Activated CD8-positive, alpha-beta memory T cell treated with anti-CD3 and anti-CD28 coated beads for 36 hours (primary cell): ENCODE data around the gene HMCN2. TPM values are rescaled to one million over a fixed set of nuclear protein-coding genes. Genes with fewer than 3 reads are reported as not detected.
"Not testable (repeated sequence)": the region's sequence is repeated elsewhere in the genome, so short reads cannot be mapped to it uniquely, and the experiment has no call there.

Experiments
- CTCF ChIA-PET: fragments of 350-600 bp; sonication (Branson Sonifier 250); formaldehyde crosslinking; loops from one replicate; lab custom pipeline; 2021; ENCODE audit warnings: antibody characterized with exemption; lab: Charles Lee
- POLR2A ChIA-PET: fragments of 350-600 bp; sonication (Branson Sonifier 250); formaldehyde crosslinking; loops from one replicate; lab custom pipeline; 2021; ENCODE audit warnings: antibody characterized with exemption; lab: Charles Lee
- total RNA-seq, 2 experiments: library from RNA; stranded (reverse); gene quantifications; one replicate each; pipeline ENCODE4 v1.2.3, GENCODE V29; 2021

The HMCN2 gene
- total RNA-seq, 2 experiments from 2014 or later: not detected

DNA sequence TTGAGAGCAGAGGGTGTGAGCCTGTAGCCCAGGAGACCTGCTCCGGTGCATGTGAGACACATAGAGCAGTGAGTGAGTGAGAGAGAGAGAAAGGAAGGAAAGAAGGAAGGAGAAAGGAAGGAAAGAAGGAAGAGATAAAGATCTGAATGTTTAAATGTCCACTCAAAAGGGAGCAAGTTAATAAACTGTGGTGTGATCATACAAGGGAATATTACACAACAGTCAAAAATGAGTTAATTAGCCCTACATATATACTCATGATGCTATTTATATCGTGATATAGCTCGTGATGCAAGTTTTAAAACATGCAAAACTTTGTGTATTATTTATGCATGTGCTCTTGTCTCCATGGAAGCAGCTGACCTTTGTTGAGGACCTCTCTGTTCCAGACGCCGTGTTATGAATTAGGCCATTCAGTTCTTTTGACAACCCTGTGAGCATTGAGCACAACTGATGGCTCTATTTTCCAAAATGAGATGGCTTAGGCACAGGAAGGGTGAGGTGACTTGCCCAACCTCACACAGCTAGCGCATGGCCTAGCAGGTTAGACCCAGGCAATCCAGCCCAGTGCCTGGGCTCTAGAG lies 70.6 kb downstream of the HMCN2 start:
- ChIA-PET CTCF (interaction anchor here (1.6 kb wide), 1 partner anchor 17 kb away, joined by 3 read pairs; no protein-coding TSS in a partner anchor), POLR2A (no interaction called here)

DNA sequence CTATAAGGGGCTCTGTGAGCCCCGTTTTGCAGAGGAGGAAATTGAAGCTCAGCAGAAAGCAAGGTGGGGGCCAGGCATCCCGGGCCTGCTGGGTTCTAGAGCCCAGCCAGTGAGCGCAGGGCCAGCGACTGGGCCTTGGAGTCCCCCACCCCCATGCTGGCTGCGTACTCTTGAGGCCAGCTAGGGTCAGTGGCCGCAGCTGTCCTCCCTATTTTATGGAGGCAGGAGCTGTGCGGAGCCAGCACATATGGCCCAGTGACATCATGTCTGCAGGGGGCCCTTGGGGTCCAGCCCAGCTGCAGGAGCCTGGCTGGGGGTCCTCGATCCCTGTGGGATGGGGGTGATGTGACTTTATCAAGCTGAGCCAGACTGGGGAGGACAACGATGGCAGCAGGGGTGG lies 71.3 kb downstream of the HMCN2 start:
- ChIA-PET POLR2A (no interaction called here), CTCF (interaction anchor here (1.6 kb wide), 1 partner anchor 16 kb away, joined by 3 read pairs; no protein-coding TSS in a partner anchor)

DNA sequence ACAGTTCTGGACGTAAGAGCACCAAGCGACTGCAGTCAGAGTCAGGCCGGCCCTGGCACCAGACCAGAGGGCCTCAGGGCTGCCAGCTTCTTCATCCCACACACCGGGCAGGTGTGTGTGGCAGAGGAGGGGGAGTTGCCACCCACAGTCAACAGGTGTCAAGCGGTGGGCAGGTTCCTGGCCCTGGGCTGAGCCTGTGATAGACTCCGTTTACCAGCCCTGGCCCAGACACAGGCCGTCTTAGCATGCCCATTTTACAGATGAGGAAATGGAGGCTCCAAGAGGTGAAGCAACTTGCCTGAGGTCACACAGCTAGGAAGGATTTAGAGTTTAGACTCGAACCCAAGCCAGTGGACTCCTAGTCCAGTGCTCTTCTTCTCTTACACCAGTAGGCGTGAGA lies 71.8 kb downstream of the HMCN2 start:
- POLR2A ChIA-PET: no interaction called here
- CTCF ChIA-PET: interaction anchor here (1.6 kb wide), 1 partner anchor 16 kb away, joined by 3 read pairs; no protein-coding TSS in a partner anchor

DNA sequence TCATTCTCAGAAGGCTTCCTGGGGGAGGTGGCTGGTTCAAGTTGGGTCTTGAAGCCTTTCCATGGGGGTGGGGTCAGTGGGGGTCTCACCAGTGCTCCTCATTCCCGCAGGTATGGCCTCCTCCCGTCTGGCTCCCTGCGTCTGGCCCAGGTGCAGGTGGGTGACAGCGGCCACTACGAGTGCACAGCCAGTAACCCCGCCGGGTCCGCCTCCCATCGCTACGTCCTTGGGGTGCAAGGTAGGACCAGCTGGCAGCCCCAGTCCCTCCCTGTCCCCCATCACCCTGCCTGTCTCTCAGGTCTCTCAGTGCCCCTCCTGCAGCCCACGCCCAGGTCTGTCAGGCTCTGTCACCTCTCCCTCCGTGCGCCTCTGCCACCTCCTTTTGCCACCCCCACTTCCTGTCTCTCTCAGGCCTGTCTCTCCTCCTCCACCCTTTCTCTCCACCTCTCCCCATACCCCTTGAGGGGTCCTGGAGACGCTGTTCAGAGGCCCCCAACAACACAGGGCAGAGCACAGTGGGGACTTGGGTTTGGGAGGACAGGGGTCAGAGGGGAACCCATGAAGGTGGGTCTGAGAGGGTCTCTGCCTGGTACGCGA lies 72.3 kb downstream of the HMCN2 start:
- CTCF ChIA-PET: no interaction called here

DNA sequence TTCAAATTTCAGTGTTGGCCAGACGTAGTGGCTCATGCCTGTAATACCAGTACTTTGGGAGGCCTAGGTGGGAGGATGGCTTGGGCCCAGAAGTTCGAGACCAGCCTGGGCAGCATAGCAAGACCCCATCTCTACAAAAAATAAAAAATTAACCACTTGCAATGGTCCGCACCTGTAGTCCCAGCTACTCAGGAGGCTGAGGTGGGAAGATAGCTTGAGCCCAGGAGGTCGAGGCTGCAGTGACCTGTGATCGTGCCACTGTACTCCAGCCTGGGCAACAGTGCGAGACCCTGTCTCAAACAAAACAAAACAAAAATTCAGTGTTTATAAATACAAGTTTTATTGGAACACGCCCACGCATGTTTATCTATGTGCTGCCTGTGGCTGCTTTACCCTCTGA lies 73.3 kb downstream of the HMCN2 start:
- CTCF ChIA-PET, POLR2A ChIA-PET: not testable (repeated sequence)

More for the DNA sequence above, 72.3 kb downstream of the HMCN2 start:
- POLR2A ChIA-PET: no interaction called here

DNA sequence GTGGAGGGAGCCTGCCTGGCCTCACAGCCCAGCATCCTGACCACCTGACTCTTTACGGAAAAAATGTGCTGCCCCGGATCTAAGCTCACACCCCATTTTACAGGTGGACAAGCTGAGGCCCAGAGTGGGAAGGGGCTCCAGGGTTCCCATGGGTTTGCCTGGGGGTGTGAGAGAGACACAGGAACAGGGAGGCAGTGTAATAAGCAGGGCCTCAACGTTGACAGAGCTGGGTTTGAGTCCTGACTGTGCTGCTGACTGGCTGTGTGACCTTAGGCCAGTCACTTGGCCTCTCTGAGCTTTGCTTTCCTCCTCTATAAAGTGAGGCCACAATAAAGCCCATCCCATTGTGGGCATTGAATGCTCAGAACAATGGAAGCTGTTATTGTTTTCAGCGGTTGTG lies 73.7 kb downstream of the HMCN2 start:
- POLR2A ChIA-PET: no interaction called here

DNA sequence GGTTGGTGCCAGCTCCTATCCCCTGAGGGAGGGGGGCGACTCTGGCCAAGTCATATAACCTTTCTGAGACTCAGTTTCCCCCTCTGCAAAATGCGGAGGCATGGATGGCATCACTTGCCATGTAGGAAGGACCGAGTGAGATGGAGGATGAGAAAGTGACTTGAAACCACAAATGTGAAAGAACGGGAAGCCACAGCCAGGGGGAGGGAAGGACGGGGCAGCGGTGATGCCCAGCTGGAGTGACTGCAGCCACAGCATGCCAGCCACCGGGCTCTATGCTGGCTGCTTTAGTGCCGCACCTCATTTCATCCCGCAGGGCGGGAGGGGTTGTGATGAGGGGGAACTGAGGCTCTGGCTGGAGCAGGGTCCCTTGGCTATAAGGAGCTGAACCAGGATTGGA lies 74.5 kb downstream of the HMCN2 start:
- ChIA-PET CTCF (no interaction called here), POLR2A (no interaction called here)

More for the DNA sequence above, 73.7 kb downstream of the HMCN2 start:
- CTCF ChIA-PET: no interaction called here

DNA sequence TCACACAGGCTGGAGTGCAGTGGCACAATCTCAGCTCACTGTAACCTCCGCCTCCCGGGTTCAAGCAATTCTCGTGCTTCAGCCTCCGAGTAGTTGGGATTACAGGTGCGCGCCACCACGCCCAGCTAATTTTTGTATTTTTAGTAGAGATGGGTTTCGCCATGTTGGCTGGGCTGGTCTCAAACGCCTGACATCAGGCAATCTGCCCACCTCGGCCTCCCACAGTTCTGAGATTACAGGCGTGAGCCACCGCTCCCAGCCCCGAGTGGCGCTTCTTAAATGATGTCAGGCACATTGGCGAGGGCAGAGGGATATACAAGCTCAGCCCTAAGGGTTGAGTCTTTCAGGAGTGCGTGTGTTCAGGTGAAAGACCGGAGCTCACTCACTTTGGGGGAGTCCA lies 75.0 kb downstream of the HMCN2 start:
- POLR2A ChIA-PET, CTCF ChIA-PET: not testable (repeated sequence)

DNA sequence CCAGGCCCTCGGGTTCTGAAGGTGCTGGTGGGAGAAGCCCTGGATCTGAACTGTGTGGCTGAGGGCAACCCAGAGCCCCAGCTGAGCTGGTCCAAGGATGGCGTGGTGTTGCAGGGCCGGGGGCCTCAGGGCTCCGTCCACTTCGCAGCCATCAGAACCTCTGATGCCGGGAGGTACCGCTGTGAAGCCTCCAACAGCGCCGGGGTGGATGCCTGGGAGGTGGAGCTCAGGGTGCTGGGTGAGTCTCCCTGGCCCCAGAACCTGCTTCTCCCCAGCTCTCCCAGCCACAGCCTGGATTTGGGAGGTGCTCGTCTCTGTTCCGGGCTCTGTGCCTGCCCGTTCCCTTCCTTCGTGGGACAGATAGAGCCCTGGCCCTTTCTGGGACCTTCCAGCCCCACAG lies 75.6 kb downstream of the HMCN2 start:
- ChIA-PET CTCF (no interaction called here), POLR2A (no interaction called here)

DNA sequence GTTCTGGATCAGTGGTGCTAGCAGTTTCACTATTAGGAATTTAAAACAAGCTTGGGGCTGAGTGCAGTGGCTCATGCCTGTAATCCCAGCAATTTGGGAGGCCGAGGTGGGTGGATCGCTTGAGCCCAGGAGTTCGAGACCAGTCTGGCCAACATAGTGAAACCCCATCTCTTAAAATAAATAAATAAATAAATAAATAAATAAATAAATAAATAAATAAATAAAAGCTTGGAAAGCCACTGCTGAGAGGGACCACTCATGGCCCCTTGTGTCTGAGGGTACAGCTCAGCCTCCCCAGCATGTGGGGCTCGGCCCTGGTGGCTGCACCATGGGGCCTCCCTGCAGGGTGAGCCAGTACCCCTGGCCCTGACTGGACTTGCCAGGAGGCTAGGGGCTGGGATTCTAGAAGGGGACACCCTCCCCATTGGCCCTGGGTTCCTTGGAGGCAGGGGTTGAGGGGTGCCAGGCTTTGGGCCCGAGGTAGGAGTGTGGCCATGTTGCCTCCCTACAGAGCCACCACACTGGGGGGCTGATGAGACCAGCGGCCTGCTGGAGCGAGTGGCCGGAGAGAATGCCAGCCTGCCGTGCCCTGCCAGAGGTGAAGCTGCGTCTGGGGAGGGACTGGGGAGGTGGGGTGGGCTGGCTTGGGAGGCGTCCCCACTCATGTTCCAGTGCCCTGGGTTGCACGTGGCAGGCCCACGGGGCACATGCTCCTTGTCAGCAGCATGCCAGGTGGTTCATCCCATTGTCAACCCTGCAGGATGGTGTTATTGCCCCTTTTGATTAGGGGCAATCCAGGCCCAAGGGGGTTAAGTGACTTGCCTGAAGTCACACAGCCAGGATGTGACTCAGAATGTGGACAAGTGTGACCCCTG lies 76.5 kb downstream of the HMCN2 start:
- POLR2A ChIA-PET: no interaction called here
- CTCF ChIA-PET: interaction anchor here (0.5 kb wide), 1 partner anchor 235 kb away, joined by 3 read pairs; no protein-coding TSS in a partner anchor

DNA sequence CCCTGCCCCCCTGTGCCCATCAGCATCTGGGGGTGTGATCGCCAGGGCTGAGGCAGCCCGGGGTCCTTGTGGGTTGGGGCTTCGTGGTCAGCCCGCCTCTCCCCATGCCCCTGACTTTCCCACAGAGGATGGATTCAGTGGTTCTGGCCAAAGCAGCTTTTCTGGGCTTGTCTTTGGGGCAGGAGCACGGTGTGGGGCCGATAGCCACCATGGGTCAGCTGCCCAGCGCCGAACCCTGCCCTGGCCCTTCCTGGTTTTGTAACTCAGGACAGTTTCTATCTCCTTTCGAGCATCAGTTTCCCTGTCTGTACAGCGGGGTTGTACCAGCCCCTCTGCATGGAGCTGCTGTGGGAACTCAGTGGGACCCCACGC lies 77.1 kb downstream of the HMCN2 start:
- POLR2A ChIA-PET: no interaction called here
- CTCF ChIA-PET: interaction anchor here (0.5 to 0.6 kb wide), 2 partner anchors 233 to 236 kb away, joined by 3 read pairs; no protein-coding TSS in a partner anchor

DNA sequence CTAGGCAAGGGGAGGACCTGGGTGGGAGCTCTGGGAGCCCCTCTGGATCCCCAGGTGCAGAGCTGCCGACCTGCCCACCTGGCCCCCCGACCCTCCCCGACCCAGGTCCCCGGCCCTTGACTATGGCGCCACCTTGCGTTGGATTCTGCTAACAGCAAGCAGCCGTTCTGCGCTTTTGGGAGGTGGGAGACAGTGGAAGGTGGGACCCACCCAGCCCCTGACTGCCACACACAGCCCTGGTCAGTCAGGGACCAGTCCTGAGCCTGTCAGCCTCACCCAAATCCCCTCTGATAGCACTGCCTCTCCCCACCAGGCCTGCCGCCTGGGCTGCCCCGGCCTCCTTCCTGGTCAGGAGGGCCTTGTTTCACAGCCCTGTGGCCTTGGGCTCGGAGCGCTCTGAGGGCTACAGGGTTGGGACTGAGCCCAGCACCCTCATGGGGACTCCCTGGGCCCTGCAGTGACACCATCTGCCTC lies 77.9 kb downstream of the HMCN2 start:
- ChIA-PET CTCF (interaction anchor here (0.6 to 0.9 kb wide), 2 partner anchors 97 to 234 kb away, joined by 3 to 4 read pairs; no protein-coding TSS in a partner anchor), POLR2A (no interaction called here)

DNA sequence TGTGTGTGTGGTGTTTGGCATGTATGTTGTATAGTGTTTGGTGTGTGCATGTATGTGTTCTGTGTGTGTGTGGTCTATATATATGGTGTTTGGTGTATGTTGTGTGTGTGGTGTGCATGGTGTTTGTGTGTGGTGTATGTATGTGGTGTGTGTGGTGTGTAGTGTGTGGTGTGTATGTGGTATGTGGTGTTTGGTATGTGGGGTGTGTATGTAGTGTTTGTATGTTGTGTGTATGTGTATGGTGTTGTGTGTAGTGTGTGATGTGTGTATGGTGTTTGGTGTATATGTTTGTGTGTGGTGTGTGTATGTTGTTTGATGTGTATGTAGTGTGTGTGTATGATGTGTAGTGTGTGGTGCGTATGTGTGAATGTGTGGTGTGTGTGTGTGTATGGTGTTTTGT lies 78.8 kb downstream of the HMCN2 start:
- ChIA-PET CTCF (interaction anchor here (0.9 kb wide), 1 partner anchor 98 kb away, joined by 4 read pairs; no protein-coding TSS in a partner anchor), POLR2A (no interaction called here)

DNA sequence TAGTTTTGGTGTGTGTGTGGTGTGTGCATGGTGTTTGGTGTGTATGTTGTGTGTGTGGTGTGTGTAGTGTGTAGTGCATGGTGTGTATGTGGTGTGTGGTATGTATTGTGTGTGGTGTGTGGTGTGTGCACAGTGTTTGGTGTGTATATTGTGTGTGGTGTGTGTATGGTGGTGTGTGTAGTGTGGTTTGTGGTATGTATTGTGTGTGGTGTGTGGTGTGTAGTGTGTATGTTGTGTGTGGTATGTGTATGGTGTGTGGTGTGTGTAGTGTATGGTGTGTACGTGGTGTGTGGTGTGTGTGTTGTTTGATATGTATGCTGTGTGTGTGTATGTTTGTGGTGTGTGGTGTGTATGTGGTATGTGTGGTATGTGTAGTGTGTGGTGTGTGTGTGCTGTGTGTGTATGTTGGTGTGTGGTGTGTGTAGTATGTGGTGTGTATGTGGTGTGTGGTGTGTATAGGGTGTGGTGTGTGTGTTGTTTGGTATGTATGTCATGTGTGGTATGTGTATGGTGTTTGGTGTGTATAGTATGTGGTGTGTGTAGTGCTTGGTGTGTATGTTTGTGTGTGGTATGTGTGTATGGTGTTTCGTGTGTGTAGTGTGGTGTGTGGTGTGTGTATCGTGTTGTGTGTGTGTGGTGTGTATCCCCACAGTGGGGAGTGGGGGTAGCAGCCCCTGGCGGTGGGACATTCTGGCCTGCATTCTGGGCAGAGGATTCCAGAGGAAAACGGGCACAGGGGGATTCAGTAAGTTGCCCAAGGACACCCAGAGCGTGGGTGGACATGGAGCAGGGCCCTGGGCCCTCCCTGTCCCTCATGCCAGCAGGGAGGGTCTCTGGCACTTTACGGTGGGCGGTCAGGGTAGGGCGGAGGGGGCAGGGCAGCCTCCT lies 79.7 kb downstream of the HMCN2 start:
- CTCF ChIA-PET: no interaction called here
- POLR2A ChIA-PET: no interaction called here

DNA sequence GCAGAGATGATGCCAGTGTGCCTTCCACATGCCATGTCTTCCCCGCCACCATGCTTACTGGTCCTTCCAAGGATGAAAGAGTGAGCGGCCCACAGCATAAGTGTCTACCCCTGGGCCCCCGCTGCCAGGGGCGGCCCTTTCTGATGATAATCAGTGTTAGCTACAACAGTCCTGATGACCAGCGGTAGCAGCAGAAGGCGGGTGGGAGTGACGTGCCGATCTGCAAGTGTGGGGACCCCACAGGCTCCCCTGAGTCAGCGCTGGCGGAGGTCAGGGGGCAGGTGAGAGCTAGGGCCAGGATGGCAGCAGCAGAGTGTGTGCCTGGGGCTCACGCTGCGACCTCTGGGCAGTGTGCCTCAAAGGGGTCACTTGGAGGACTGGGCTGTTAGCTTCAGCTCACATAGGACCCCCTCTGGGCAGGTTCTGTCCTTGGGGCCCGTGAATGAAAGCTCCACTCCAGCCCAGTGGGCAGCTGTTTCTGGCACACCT lies 80.4 kb downstream of the HMCN2 start:
- ChIA-PET CTCF (no interaction called here), POLR2A (no interaction called here)

DNA sequence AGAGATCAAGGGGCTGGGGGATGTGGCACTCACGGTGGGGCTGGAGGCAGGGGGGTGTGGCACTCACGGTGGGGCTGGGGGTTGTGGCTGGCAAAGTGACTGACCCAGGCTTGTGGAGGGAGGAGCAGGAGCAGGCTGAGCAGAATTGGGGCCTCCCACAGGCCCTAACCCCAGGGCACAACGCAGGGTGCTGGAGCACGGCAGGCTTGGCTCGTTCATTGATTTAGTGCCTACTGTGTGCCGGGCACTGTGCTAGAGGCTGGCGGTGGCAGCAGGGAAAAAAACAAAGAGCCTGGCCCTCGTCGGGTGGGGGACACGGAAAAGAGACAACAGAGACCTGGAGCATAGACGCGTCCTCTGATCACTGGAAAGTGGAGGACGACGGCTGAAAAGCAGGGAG lies 80.9 kb downstream of the HMCN2 start:
- ChIA-PET CTCF (no interaction called here), POLR2A (no interaction called here)

DNA sequence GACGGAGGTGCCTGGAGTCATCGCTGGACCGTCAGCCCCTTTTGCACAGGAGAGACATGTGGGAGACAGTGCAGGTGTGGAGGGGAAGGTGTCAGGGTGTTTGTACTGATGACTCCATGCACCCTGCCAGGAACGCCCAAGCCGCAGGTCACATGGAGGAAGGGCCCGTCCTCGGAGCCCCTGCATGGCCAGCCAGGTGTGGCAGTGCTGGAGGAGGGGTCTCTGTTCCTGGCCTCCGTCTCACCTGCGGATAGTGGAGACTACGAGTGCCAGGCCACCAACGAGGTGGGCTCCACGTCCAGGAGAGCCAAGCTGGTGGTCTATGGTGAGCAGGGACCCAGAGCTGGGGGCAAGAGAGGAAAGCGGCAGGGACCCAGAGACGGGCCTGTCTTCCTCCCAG lies 81.5 kb downstream of the HMCN2 start:
- CTCF ChIA-PET: no interaction called here
- POLR2A ChIA-PET: no interaction called here

DNA sequence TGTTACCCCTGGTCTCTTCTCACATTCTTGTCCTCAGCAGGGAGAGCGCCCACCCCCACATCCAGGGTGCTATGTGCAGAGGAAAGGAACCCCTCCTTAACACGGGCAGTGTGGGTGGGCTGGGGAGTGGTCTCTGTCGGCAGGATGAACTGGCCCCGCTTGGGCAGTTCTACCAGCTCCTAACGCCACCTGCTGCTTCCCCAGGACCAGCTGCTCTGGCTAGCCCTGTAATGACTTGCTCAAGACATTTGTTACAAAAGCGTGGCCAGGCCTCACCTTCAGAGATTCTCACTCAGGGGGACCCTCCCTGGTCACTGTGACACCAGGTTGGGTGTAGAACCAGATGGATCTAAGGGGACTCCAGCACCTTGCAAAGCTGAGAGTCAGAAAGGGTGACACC lies 82.4 kb downstream of the HMCN2 start:
- CTCF ChIA-PET: no interaction called here
- POLR2A ChIA-PET: no interaction called here

DNA sequence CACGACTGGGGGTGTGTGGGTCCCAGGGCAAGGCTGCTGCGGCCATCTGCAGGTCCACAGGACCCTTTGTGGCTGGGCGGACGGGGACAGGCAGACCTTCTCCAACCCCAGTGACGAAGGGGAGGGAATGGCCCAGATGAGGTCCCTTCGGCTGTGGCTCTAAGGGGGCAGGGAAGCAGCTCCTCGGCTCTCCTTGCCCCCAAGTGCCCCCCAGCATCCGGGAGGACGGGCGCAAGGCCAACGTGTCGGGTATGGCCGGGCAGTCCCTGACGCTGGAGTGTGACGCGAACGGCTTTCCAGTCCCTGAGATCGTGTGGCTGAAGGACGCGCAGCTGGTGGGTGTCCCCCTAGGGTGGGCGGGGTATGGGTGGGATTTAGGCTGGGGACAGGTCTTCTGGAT lies 82.8 kb downstream of the HMCN2 start:
- CTCF ChIA-PET: no interaction called here

More for the DNA sequence above, 82.8 kb downstream of the HMCN2 start:
- POLR2A ChIA-PET: no interaction called here
